GM23248 (cell line): Measurements from ENCODE around the gene ANP32B.

Experiments used
- EZH2 ChIP-seq: fragments of 200-600 bp; sonication (generic); IDR thresholded peaks from 2 replicates; pipeline ENCODE4 v1.6.1; 2018; ENCODE audit warnings: antibody characterized with exemption, mild to moderate bottlenecking; ENCODE audit not compliant: insufficient read depth, poor library complexity, severe bottlenecking
- EZH2phosphoT487 ChIP-seq: fragments of 200-600 bp; sonication (generic); IDR thresholded peaks from 2 replicates; pipeline ENCODE4 v1.6.1; 2018; ENCODE audit warnings: antibody characterized with exemption, moderate library complexity, mild to moderate bottlenecking, low read depth; ENCODE audit not compliant: insufficient read depth

- TF ChIP-seq EZH2 (no peak), EZH2phosphoT487 (no peak)
Measured at GRCh38 chr9:98050351-98050750, 67.2 kb downstream of the ANP32B start.
